ENCODE data around the gene ARL8B.

Gene ARL8B

DNA sequence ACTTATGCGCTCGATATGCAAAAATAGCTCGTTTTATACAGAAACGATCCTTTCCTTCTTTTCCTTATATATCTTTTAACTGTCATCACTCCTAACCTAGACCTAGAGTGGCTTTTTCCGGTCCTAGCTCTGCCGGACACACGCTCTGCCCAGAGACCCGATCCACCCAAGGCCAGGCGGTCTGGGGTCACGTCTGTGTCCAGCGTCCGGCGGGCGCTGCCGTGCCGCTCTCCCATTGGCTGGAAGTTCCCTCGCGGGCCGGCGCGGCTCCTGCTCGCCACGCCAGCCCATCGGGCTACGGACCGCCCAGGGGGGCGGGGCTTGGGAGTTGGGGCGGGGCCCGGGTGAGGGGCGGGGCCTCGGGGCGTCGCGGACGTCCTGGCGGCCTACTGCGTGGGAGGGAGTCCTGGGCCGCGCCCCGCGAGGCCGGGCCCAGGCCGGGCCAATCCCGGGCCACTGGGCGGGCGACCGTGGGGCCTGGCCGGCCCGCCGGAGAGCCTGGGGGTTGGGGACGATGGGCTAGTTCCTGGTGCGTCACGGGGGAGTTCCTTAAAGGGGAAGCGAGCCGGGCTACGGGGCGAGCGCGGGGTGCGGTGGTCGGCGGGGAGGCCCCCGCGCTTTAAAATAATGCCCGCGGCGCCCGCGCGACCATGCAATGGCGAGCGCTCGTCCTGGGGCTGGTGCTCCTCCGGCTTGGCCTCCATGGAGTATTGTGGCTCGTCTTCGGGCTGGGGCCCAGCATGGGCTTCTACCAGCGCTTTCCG is 65.2 kb downstream of the ARL8B start, which contains the start of gene EDEM1:
Gene EDEM1, plus strand, starts transcription at position 552 of the 764 bp plus-strand sequence. Its CDS starts 99 bp downstream, at position 651.
- peak; percentile 98 for DNase-seq (ENCODE audit: low spot score)

DNA sequence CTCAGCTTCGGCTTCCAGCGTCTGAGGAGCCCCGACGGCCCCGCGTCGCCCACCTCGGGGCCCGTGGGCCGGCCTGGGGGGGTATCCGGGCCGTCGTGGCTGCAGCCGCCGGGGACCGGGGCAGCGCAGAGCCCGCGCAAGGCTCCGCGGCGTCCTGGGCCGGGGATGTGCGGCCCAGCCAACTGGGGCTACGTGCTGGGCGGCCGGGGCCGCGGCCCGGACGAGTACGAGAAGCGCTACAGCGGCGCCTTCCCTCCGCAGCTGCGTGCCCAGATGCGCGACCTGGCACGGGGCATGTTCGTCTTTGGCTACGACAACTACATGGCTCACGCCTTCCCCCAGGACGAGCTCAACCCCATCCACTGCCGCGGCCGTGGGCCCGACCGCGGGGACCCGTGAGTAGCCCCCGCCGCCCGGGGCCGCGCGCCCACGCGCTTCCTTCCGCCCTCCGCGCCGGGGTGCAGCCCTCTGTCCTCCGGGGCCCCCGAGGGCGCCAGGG is 65.9 kb downstream of the ARL8B start:
- DNase-seq (ENCODE audit: low spot score) = no peak

DNA sequence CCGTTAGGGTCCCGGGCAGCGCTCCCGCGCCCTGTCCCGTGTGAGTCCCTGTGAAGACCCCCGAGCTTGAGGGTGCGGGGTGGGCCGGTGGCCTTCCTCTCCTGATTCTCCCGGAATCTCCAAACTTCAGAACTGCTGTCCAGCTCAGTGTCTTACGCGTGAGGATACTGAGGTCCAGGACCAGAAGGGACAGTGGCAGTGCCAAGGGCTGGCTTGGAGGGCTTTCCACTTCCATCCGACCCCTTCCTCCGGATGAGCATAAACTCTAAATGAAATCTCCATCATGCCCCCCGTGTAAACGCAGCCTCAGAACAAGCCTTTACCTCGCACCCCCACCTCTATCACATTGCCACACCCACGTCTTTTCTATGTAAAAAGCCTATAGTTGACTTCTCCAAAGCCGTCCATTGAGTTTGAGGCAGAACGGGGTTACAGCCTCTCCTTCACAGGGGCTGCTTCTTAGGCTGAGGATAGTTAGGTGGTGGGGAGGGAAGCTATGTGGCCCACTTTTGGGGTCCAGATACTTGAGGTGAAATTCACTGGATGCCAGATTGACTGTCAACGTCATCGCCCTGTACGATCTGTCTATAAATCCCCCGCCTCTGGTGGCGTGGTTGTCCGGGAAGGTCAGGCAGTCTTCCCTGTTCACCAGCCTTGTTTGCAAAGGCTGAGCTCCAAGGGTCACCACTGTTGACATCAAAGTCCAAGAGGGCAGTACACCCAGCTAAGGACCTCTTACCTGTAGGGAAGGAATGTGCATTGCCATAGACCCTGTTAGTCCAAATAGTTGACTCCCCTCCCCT is 66.5 kb downstream of the ARL8B start:
- DNase-seq (ENCODE audit: low spot score) = peak; percentile 56

DNA sequence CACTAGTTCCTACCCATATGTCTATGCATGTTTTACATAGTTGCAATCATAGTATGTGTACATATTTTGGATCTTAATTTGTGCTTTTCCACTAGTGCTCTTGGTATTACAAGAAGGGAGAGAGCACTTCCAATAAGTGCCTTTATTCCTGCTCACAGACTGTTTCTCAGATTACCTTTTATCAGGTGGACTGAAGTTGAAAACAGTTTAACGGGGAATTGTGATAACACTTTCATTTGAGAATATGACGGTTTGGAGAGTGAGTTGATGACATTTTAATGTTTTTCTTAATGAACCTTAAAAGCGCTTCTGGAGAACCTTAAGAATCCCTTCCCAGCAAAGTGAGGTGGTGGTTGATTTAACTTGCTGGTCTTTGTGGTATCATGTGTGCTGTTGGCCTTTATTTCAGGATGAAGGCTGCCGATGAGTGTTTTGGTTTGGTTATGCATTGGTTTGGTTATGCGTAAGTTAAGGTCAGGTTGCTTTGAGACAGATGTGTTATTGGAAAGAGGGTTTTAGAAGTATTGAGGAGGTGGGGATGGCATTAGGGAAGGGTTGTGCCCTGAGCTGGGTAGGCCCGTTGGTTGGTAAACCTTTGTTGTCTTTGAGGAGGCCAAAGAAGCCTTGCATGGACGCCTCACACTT is 68.2 kb downstream of the ARL8B start:
- DNase-seq (ENCODE audit: low spot score) = no peak

DNA sequence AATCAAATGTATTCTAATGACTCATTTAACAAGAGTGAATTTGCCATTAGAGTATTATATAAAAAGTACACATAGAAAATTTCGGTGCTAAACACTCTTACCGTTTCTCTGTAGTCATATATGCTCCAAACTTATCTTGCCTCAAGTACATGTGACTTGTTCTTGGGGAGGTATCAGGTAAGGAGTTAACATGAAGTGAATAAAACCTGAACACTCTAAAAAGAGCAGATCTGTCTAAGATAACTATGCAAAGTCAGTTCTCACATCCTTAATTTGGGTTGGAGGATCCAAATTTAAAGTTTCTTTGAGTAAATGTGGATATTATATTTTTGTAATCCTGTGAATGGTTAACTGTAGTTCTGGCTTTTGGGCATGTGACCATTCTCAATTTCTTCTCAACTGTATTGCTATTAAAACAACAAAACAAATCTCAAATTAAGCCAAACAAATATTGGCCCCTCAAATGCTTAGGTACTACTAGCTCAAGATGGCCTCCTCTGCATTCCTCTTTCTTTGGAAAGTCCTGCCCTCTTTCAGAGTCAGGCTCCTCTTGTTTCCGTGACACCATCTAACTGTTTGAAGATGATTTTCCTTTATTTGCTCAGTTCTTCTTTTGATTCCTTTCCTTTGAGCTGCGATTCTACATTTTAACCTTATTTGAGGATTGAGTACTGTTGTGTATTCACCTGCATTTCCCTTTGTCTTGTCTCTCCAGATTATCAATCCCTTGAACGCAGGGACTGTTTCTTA is 69.6 kb downstream of the ARL8B start:
- no peak for DNase-seq (ENCODE audit: low spot score)

DNA sequence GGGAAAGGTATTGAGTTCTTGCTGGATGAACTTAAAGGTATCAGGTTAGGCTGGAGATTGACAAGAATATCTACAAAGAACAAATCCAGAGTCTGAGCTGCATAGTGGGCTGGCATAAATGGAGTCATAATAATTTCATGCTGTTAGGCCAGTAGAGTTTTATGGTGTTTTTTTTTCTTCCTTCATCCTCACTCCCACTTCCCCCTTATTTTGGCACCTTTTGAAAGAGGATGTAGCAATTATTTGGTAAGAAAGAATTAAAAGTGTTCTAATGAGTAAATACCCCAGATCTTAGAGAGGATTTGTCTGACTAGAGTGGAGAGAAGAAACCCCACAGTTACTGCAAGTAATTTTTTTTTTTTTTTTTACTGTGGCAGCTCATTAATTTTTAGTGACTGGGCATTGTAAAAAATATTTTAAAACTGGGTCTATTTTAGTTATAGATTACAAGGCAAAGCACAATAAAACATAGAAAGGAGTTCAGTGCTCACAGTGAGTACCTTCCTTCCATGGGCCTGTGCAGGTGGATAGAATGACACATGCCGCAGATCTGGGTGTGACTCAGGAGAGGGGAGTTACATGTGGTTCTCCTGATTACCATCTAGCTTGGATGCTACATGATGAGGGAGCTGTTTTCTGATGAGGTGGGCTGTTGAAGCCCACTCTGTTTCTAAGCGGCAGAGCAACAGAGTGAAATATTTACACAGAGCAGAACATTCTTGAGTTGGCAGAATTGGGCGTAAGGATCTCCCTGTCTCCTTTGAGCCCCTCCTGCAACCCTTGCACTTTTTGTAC is 70.7 kb downstream of the ARL8B start:
- no peak for DNase-seq (ENCODE audit: low spot score)

DNA sequence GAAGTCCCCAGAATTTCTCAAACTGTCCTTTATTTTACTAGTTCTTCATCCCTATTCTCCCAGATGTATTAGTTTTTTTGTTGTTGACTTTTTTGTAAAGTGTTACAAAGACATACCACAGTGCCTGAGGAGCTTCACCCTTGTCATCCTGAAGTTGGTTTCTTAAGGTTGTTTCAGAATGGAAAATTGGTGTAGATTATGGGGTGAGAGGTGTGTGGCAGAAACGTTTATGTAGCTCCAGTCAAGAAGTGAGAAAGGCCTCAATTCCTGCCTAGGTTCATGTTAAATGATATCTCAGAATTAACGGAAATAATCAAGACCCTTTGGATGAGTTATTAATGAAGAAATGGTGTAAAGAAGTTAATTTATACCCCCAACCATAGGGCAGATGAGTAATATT is 72.2 kb downstream of the ARL8B start:
- DNase-seq (ENCODE audit: low spot score) = no peak

DNA sequence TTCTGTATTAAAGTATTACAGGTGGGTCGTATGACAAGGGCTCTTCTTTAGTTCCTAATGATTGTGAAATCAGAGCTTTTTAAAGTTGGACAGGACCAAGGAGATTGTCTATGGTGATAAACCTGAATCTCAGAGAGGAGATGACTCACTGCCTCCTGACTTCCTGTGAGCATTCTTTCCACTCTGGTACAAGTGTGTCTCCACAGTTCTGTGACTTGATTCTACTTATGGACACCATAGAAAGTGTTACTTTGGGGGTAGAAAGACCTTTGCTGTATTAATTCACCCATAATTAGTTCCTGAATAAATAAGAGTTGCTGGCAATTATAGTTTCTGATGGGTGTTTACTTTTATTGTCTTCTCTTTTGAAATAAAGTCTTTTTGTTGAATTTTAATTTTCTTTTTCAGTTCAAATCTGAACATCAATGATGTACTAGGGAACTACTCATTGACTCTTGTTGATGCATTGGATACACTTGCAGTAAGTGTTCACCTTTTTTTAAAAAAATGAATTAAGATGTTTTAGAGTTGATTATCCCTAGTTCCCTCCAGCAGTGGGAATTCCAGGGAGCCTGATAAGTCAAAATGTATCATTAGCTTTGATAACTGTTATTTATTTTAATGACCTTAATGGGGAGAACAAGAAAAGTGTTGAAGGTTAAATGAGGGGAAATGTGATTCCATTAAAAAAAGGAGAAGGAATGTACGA is 72.9 kb downstream of the ARL8B start:
- DNase-seq (ENCODE audit: low spot score) = no peak

DNA sequence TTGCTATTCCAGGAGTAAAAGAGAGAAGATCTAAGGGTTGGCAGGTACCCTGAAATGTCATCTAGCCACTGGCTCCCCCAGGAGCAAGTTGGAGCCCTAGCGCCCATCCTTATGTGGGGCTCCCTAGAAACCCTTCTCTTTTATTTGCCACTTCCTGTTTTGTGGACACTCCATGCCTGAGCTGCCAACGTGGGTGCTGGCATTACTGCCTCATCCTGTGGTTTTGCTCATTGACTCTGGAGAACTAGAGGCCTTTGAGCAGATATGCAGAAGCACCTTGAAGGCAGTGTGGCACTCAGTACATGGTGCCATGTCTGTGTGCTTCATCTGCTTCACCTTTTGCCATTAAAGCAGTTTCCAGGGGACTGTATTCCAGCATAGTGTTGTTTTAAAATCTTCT is 73.5 kb downstream of the ARL8B start:
- no peak for DNase-seq (ENCODE audit: low spot score)

DNA sequence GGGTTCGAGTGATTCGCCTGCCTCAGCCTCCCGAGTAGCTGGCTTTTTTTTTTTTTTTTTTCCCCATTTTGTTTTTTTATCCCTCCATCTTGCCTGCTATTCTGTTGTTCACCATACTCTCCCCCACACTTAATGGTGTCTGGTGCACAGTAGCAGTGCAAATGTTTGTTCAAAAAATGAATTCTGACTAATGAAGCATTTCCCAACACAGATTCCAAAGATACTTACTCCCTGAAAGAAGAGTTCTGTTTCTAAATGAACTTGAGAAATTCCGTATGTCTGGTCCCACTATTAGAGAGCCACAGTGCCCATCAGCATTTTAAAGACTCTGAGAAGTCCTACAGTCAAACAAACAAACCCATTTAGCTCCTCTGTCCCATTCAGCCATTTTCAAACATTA is 74.9 kb downstream of the ARL8B start:
- no peak for DNase-seq (ENCODE audit: low spot score)

DNA sequence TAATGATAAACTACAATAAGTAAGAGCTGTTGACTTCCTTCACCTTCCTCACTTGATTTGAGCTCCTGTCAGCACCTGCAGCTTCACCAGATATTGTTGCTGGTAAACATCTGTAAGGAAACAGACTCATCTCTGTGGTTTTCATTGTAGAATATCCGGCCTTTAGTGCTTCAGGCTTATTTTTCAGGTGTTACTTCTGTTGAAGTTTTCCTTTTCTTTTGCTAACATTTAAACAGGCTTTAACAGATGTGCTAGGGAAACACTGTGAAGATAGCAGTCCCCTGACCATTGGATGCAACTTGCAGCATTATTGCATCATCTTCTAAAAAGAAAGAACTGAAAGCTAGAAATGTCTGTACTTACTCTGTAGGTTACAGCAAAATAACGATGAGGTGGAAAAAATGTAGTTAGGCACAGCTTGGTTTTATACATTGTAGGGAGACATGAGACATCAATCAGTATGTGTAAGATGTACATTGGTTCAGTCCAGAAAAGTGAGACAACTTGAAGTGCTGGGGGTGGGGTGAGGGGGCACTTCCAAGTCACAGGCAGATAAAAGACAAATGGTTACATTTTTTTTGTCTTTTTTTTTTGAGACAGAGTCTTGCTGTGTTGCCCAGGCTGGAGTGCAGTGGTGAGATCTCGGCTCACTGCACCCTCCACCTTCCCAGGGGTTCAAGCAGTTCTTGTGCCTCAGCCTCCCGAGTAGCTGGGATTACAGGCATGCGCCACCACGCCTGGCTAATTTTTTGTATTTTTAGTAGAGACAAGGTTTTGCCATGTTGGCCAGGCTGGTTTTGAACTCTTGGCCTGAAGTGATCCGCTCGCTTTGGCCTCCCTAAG is 75.6 kb downstream of the ARL8B start:
- no peak for DNase-seq (ENCODE audit: low spot score)

DNA sequence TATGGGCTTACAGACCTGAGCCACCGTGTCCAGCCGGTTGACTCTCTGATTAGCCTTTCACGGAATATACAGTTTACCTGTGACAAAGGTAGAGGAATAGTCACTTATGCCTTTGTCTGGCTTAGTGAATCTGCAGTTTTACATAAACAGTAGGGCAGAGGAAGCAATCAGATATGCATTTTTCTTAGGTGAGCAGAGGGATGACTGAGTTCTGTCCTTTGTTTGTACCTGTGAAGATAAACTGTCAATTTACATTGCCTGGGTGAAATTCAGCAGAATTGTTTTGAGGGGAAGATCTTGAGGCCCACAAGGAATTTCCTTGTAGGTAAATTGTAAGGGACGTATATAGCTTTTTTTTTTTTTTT is 76.2 kb downstream of the ARL8B start:
- DNase-seq (ENCODE audit: low spot score) = no peak

DNA sequence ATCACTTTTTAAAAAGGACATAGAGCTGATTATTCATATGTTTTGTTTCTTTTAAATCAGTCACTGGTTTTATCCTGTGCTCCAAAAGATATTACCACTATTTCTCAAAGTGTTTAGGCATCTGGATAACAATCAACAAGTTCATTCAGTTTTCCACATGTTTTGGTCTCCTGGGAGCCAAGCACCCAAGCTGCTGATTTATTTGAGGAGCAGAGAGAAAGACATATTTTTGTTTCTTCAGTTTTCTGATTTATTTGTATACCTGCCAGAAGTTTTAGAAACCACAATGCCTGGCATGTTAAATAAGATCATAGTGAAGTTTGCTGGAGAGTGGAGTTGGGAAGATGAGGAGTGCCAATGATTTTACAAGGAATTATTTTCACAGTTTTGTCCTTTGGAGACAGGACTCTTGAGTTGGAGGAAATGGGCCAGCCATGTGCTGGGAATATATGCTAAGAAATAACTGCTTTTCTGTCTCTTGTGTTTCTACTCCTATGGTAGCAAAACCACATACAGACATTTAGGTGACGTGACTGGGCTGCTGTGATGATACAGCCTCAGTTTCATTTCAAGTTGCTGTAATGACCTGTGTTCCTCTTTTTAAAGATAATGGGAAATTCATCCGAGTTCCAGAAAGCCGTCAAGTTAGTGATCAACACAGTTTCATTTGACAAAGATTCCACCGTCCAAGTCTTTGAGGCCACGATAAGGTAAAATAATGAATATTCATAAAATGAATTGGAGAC is 77.1 kb downstream of the ARL8B start:
- no peak for DNase-seq (ENCODE audit: low spot score)

DNA sequence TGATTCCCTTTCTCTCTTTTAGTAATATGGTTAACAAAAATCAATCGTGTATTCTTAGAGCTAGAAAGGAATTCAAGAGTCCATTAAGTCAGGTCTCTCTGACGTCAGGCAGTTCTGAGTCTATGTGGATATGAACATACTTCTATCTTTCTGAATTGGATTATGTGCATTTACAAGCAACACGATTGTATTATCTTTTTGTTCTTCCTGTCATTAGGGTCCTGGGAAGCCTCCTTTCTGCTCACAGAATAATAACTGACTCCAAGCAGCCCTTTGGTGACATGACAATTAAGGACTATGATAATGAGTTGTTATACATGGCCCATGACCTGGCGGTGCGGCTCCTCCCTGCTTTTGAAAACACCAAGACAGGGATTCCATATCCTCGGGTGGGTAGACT is 79.4 kb downstream of the ARL8B start:
- no peak for DNase-seq (ENCODE audit: low spot score)

DNA sequence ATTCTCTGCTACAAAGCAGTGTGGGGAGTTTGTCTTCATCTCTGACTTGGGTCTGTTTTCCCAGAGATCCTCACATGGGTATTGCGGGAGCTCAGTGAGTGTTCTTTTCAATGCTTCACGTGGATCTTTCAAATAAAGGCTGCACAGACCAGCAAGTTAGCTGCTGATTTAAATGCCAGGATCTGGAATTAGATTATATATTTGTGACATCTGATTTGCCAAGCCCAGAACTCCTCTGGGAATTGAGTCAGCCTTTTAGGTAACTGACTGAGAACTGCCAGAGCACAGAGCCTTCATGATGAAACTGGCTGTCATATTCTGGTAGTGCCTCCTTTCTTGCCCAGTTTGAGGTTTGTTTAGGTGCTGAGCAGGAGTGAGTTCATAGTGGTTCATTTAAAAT is 80.1 kb downstream of the ARL8B start:
- DNase-seq (ENCODE audit: low spot score) = no peak

DNA sequence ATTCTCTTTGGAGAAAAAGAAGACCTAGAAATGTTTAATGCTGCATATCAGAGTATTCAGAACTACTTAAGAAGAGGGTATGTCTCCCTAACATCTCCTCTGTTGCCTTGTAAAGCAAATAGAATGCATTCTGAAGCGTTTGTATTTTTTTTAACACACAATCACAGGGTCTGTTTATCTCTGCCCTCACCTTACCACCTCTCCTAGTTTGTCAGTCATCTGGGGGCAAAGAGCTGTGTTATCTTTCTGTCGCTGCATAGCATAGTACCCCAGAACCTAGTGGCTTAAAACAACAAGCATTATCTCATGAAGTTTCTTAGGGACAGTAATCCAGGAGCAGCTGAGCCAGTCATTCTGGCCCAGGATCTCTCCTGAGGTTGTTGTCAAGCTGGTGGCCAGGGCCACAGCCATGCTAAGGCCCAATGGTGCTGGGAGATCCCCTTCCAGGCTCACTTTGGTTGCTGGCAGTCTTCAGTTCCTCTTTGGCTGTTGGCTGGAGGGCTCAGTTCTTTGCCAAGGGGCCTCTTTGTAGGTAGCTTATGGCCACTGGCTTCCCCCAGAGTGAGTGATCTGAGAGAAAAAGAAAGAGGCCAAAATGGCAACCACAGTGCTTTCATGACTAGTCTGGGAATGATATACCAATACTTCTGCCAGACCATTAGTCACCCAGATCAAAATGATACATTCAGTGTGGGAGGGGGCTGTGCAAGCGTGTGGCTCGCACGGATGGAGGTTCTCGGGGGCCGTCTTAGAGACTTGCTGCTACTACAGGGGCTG is 83.3 kb downstream of the ARL8B start:
- DNase-seq (ENCODE audit: low spot score) = no peak

DNA sequence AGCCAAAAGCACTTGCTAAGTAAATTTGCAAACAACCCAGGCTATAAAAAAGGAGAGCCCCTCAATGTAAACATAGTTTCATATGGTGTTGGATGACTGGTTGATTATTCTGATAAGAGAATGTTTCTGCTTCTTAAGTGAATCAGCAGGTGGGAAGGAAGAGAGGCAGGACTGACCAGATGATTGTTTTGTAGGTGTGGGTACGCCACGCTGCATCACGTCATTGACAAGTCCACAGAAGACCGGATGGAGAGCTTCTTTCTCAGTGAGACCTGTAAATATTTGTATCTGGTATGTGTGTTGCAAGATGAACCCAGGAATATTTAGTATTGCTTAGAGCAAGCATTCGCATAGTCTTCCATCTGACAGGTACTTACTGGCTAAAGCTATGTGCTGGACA is 88.8 kb downstream of the ARL8B start:
- no peak for DNase-seq (ENCODE audit: low spot score)
